ENCODE data around the gene SERPINE2.

DNA sequence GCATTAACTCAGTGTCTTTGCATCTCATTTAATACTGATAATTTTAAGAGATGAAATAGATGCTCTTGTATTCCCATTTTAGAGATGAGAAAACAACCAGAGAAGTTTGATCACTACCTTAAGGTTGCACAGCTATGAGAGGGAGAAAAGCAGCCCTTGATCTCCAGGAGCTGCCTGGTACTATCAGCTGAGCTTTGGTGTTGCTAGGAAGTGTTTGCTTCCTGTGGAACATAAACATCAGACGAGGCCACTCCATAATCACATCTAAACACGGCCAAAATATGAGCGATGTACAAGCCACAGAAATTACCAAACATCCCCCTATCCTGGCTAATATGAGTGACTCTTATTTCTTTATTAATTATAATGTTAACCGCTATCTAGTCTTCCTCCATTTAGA, 93.3 kb downstream of the SERPINE2 start:
- TF ChIP-seq, protein P1, sequence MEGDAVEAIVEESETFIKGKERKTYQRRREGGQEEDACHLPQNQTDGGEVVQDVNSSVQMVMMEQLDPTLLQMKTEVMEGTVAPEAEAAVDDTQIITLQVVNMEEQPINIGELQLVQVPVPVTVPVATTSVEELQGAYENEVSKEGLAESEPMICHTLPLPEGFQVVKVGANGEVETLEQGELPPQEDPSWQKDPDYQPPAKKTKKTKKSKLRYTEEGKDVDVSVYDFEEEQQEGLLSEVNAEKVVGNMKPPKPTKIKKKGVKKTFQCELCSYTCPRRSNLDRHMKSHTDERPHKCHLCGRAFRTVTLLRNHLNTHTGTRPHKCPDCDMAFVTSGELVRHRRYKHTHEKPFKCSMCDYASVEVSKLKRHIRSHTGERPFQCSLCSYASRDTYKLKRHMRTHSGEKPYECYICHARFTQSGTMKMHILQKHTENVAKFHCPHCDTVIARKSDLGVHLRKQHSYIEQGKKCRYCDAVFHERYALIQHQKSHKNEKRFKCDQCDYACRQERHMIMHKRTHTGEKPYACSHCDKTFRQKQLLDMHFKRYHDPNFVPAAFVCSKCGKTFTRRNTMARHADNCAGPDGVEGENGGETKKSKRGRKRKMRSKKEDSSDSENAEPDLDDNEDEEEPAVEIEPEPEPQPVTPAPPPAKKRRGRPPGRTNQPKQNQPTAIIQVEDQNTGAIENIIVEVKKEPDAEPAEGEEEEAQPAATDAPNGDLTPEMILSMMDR (IDR thresholded peaks at IDR 0.05; ENCODE audit: extremely low read depth in 1 of 2, insufficient read depth in 1 of 2, low read depth in 1 of 2, low read length in 2 of 2) = no peak
- TF ChIP-seq POLR2AphosphoS5 (IDR thresholded peaks at IDR 0.05; ENCODE audit: insufficient read depth, low read depth, low read length) = no peak
- no peak for TF ChIP-seq EZH2 (IDR thresholded peaks at IDR 0.05; ENCODE audit: borderline replicate concordance, low read depth, low read length, severe bottlenecking)
- TF ChIP-seq POLR2A (IDR thresholded peaks at IDR 0.05; ENCODE audit: low read depth, low read length) = no peak
- no peak for TF ChIP-seq FOS (IDR thresholded peaks at IDR 0.05; ENCODE audit: borderline replicate concordance, insufficient read depth, low read length)

Data from endothelial cell of umbilical vein (primary cell).